B cell (primary cell): ENCODE results near the gene TTLL10. TPM values are rescaled to one million over a fixed set of nuclear protein-coding genes. Genes with fewer than 3 reads are reported as not detected.
A peak's percentile ranks its signal among the peaks of the same experiment; 100 is the strongest.

ENCODE experiments used
- ATAC-seq: fragments of 200-7000 bp; cut with Tn5 transposase; one replicate; pipeline ENCODE4 v1.10.0; 2021; ENCODE audit warnings: low read depth, mild to moderate bottlenecking, moderate number of reproducible peaks, moderate library complexity
- CTCF ChIA-PET: fragments of 350-600 bp; sonication (Branson Sonifier 250); formaldehyde crosslinking; loops from one replicate; lab custom pipeline; 2021; ENCODE audit warnings: antibody characterized with exemption, inconsistent platforms; lab: Charles Lee
- POLR2A ChIA-PET: fragments of 350-600 bp; sonication (Branson Sonifier 250); formaldehyde crosslinking; loops from one replicate; lab custom pipeline; 2021; ENCODE audit warnings: antibody characterized with exemption; lab: Charles Lee
- DNase-seq: peaks from one replicate; pipeline ENCODE4 v3.0.0; 2013
- H2AFZ ChIP-seq: 2 replicates; pipeline ENCODE4 v1.6.1; 2012; ENCODE audit warnings: mild to moderate bottlenecking, low read depth, low read length; ENCODE audit not compliant: insufficient read depth, poor library complexity, severe bottlenecking
- H3K27ac ChIP-seq, 2 donors: 1 replicate in 1 of 2; 2 replicates in 1 of 2; pipeline ENCODE4 v1.5.1; 2012 to 2013; ENCODE audit warnings: low read length in 2 of 2, mild to moderate bottlenecking in 2 of 2, moderate library complexity in 1 of 2
- H3K27me3 ChIP-seq, 4 experiments: fragments of 200-600 bp in 1 of 4; sonication (generic) in 1 of 4; replicated peaks in 1 of 4; 1 replicate in 2 of 4; 2 replicates in 2 of 4; pipeline versions ENCODE4 v1.6.1 to v1.7.0; 2013 to 2016; ENCODE audit warnings: low read length in 3 of 4, mild to moderate bottlenecking in 2 of 4, mixed read lengths in 1 of 4, moderate library complexity in 1 of 4; ENCODE audit not compliant: insufficient read depth in 4 of 4, control insufficient read depth in 3 of 4; ENCODE audit errors: control extremely low read depth in 1 of 4
- H3K36me3 ChIP-seq, 2 experiments: replicated peaks in 1 of 2; 1 replicate in 1 of 2; 2 replicates in 1 of 2; pipeline versions ENCODE4 v1.6.1 to v1.7.1; 2013; ENCODE audit warnings: low read length in 1 of 2; ENCODE audit not compliant: insufficient read depth in 2 of 2, control insufficient read depth in 1 of 2; ENCODE audit errors: control extremely low read depth in 1 of 2, extremely low read depth in 1 of 2
- H3K4me1 ChIP-seq, 2 donors: fragments of 200-600 bp in 1 of 2; sonication (generic) in 1 of 2; 1 replicate in 1 of 2; 2 replicates in 1 of 2; pipeline versions ENCODE4 v1.5.1 to v1.6.1; 2013 to 2017; ENCODE audit warnings: low read length in 2 of 2; ENCODE audit not compliant: control insufficient read depth in 2 of 2, insufficient read depth in 2 of 2
- H3K4me2 ChIP-seq: replicated peaks from 2 replicates; pipeline ENCODE3; 2012; ENCODE audit warnings: mild to moderate bottlenecking, low read depth, low read length; ENCODE audit not compliant: poor library complexity, severe bottlenecking
- H3K4me3 ChIP-seq, 5 experiments: fragments of 200-600 bp in 1 of 5; sonication (generic) in 1 of 5; 1 replicate in 3 of 5; 2 replicates in 2 of 5; pipeline versions ENCODE4 v1.5.1 to v1.7.0; 2011 to 2016; ENCODE audit warnings: low read length in 4 of 5, mild to moderate bottlenecking in 4 of 5, low read depth in 2 of 5, control low read depth in 1 of 5, moderate library complexity in 1 of 5; ENCODE audit not compliant: insufficient read depth in 1 of 5; ENCODE audit errors: control extremely low read depth in 1 of 5, extremely low read depth in 1 of 5
- H3K79me2 ChIP-seq: fragments of 200-600 bp; sonication (generic); one replicate; pipeline ENCODE4 v1.6.0; 2016; ENCODE audit warnings: low read length; ENCODE audit not compliant: control insufficient read depth, insufficient read depth
- H3K9ac ChIP-seq: fragments of 200-600 bp; sonication (generic); 2 replicates; pipeline ENCODE4 v1.6.1; 2017; ENCODE audit warnings: mild to moderate bottlenecking, low read length, moderate library complexity
- H3K9me3 ChIP-seq, 3 donors: one replicate each; pipeline versions ENCODE4 v1.6.1 to v1.7.1; 2013; ENCODE audit warnings: low read length in 2 of 3; ENCODE audit not compliant: control insufficient read depth in 2 of 3, insufficient read depth in 1 of 3; ENCODE audit errors: control extremely low read depth in 1 of 3
- H4K20me1 ChIP-seq: 2 replicates; pipeline ENCODE4 v1.6.0; 2012; ENCODE audit warnings: mild to moderate bottlenecking, low read length; ENCODE audit not compliant: insufficient read depth, control insufficient read depth, poor library complexity, severe bottlenecking
- H3K27ac Mint-ChIP-seq: one replicate; pipeline ENCODE4 v1.8.0; 2021; ENCODE audit warnings: mixed read lengths
- H3K27me3 Mint-ChIP-seq: one replicate; pipeline ENCODE4 v1.8.0; 2021; ENCODE audit warnings: mixed read lengths
- H3K4me1 Mint-ChIP-seq: one replicate; pipeline ENCODE4 v1.8.0; 2021; ENCODE audit warnings: mixed read lengths
- H3K4me3 Mint-ChIP-seq: one replicate; pipeline ENCODE4 v1.8.0; 2021; ENCODE audit warnings: mixed read lengths
- H3K9me3 Mint-ChIP-seq: one replicate; pipeline ENCODE4 v1.8.0; 2022; ENCODE audit warnings: mixed read lengths; ENCODE audit not compliant: insufficient read depth
- EZH2 ChIP-seq: IDR thresholded peaks from 2 replicates; pipeline ENCODE4 v1.6.1; 2012; ENCODE audit warnings: borderline replicate concordance, low read depth, mild to moderate bottlenecking, moderate library complexity, low read length; ENCODE audit not compliant: insufficient read depth, poor library complexity, severe bottlenecking
- WGBS: methylation state at CpG from one replicate; pipeline ENCODE4 v1.1.5; 2013; ENCODE audit warnings: missing lambda C conversion rate; ENCODE audit not compliant: insufficient coverage; 5-methylcytosine and 5-hydroxymethylcytosine counted together
- intact Hi-C: fragments of 100-400 bp; cut with micrococcal nuclease; formaldehyde crosslinking; loops from one replicate; pipeline ENCODE4 v1.10.0; 2022
- polyA plus RNA-seq: library from polyadenylated mRNA; depleted of rRNA; stranded (reverse); fragments of >200 nt; gene quantifications from 2 replicates; pipeline ENCODE4 v1.2.3, GENCODE V29; 2012
- total RNA-seq, 2 donors: library from RNA; stranded (reverse); fragments of 120-200 nt in 1 of 2; gene quantifications; 1 replicate in 1 of 2; 2 replicates in 1 of 2; pipeline versions ENCODE4 v1.2.3 to v1.2.4, GENCODE V29; 2013 to 2022
- TF ChIP-seq, protein P1 (sequence below): fragments of 200-600 bp; IDR thresholded peaks from one replicate; pipeline ENCODE4 v1.8.0; 2022; ENCODE audit warnings: antibody characterized with exemption, mild to moderate bottlenecking

The TTLL10 gene
- total and polyA plus RNA-seq, 2 donors (not counting 1 experiment from before 2014, with no cell fraction given), result 0.37 to 0.45 TPM

- 90% methylated on average over 42 of the region's 48 CpGs for WGBS
- H3K27me3 Mint-ChIP-seq, result no peaks in the 10 kb centered on the region
- H3K4me1 Mint-ChIP-seq, result peaks cover 26% of the 10 kb centered on the region
- H3K9me3 ChIP-seq, result peaks cover 0 to 22% (median 0%) of the 10 kb centered on the region in 3 donors
- H3K9ac ChIP-seq, result no peak overlapping the region
- H3K9me3 Mint-ChIP-seq, result peaks cover 3% of the 10 kb centered on the region
- no peaks in the 10 kb centered on the region for H3K27me3 ChIP-seq
- peaks cover 16 to 28% of the 10 kb centered on the region in 2 donors for H3K4me1 ChIP-seq
- ChIA-PET POLR2A (no interaction called here), CTCF (interaction anchor here (1.6 kb wide), 1 partner anchor 10 kb away, joined by 5 read pairs; no protein-coding TSS in a partner anchor)
- no peak overlapping the region for H3K27ac ChIP-seq
- no peaks in the 10 kb centered on the region for H3K36me3 ChIP-seq
- DNase-seq (no peak), ATAC-seq (no peak)
- H2AFZ ChIP-seq, result no peak overlapping the region
- no peaks in the 10 kb centered on the region for H4K20me1 ChIP-seq
- no peaks in the 10 kb centered on the region for H3K79me2 ChIP-seq
- H3K4me2 ChIP-seq, result no peak overlapping the region
- no peak for TF ChIP-seq EZH2
- TF ChIP-seq, protein P1, sequence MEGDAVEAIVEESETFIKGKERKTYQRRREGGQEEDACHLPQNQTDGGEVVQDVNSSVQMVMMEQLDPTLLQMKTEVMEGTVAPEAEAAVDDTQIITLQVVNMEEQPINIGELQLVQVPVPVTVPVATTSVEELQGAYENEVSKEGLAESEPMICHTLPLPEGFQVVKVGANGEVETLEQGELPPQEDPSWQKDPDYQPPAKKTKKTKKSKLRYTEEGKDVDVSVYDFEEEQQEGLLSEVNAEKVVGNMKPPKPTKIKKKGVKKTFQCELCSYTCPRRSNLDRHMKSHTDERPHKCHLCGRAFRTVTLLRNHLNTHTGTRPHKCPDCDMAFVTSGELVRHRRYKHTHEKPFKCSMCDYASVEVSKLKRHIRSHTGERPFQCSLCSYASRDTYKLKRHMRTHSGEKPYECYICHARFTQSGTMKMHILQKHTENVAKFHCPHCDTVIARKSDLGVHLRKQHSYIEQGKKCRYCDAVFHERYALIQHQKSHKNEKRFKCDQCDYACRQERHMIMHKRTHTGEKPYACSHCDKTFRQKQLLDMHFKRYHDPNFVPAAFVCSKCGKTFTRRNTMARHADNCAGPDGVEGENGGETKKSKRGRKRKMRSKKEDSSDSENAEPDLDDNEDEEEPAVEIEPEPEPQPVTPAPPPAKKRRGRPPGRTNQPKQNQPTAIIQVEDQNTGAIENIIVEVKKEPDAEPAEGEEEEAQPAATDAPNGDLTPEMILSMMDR, result no peak
- no peak overlapping the region for H3K4me3 Mint-ChIP-seq
- intact Hi-C loops, result no loop called here
- no peak overlapping the region for H3K4me3 ChIP-seq
- peak overlapping the region; percentile 54 for H3K27ac Mint-ChIP-seq
These were observed 41.4 kb upstream of the TTLL10 start for GRCh38 chr1:1132042-1132950.
